PFSK-1 (cell line): ENCODE results near the gene RGS13.

ENCODE experiments used
- FOXP2 ChIP-seq: optimal IDR thresholded peaks from 2 replicates; pipeline ENCODE3; 2011; ENCODE audit warnings: borderline replicate concordance, control low read depth, inconsistent platforms; ENCODE audit not compliant: insufficient read depth; ENCODE audit errors: extremely low read length, extremely low read depth
- POLR2AphosphoS5 ChIP-seq: IDR thresholded peaks from 2 replicates; pipeline ENCODE4 v1.6.1; 2012; ENCODE audit warnings: low read depth, mild to moderate bottlenecking, control low read depth, low read length, moderate library complexity
- SIN3A ChIP-seq: IDR thresholded peaks from 2 replicates; pipeline ENCODE4 v1.6.1; 2012; ENCODE audit warnings: mild to moderate bottlenecking, low read length, moderate library complexity, borderline replicate concordance; ENCODE audit not compliant: insufficient read depth
- TAF1 ChIP-seq: IDR thresholded peaks from 2 replicates; pipeline ENCODE4 v1.6.1; 2012; ENCODE audit warnings: low read length, control low read depth, borderline replicate concordance; ENCODE audit not compliant: insufficient read depth
- TF ChIP-seq, protein P1 (sequence below), 2 experiments: IDR thresholded peaks; 2 replicates each; pipeline versions ENCODE4 v1.6.1 to v1.8.0; 2011 to 2012; ENCODE audit warnings: low read depth in 2 of 2, low read length in 2 of 2, control low read depth in 1 of 2, inconsistent platforms in 1 of 2, mild to moderate bottlenecking in 1 of 2, moderate library complexity in 1 of 2; ENCODE audit not compliant: insufficient read depth in 1 of 2

DNA sequence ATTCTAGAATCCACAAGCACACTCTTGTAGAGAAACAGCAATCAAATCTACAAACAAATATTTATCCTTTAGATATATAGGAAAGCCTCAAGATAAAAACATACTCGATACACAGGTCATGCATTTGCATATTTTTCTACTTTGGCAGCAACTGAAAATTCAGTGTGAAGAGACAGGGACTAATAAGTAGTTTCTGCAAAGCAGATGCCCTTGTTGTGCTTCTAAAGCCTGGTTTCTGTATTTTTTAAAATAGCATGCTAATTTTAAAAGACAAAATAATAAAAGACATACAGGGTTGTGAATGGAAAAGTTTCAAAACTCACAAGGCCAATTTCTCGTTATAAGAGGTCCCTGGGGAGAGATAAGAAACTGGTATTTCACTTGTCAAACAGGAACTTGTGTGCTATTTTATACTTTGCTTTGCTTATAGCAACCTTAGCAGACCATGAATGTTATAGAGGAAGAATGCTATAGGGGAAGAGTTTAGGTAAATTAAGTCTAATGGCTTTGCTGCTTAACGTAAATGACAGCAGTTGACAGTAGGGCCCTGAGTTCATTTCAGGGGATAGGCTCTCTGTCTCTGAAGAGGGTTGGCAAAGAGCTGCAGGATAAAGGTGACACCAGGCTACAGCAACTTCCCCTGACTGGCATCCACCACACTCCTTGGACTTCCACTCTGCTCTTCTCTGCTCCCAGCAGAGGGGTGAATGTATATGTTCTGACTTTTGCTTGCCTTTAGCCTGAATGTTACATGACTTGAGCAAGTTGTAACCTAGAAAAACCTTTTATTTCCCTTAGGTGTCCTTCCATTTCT lies 9.4 kb upstream of the RGS13 start:
- TF ChIP-seq POLR2AphosphoS5: no peak
- no peak for TF ChIP-seq TAF1
- TF ChIP-seq, protein P1, sequence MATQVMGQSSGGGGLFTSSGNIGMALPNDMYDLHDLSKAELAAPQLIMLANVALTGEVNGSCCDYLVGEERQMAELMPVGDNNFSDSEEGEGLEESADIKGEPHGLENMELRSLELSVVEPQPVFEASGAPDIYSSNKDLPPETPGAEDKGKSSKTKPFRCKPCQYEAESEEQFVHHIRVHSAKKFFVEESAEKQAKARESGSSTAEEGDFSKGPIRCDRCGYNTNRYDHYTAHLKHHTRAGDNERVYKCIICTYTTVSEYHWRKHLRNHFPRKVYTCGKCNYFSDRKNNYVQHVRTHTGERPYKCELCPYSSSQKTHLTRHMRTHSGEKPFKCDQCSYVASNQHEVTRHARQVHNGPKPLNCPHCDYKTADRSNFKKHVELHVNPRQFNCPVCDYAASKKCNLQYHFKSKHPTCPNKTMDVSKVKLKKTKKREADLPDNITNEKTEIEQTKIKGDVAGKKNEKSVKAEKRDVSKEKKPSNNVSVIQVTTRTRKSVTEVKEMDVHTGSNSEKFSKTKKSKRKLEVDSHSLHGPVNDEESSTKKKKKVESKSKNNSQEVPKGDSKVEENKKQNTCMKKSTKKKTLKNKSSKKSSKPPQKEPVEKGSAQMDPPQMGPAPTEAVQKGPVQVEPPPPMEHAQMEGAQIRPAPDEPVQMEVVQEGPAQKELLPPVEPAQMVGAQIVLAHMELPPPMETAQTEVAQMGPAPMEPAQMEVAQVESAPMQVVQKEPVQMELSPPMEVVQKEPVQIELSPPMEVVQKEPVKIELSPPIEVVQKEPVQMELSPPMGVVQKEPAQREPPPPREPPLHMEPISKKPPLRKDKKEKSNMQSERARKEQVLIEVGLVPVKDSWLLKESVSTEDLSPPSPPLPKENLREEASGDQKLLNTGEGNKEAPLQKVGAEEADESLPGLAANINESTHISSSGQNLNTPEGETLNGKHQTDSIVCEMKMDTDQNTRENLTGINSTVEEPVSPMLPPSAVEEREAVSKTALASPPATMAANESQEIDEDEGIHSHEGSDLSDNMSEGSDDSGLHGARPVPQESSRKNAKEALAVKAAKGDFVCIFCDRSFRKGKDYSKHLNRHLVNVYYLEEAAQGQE (IDR thresholded peaks at IDR 0.05; ENCODE audit: insufficient read depth in 1 of 2, low read depth in 2 of 2, low read length in 2 of 2): no peak
- TF ChIP-seq SIN3A: no peak
- TF ChIP-seq FOXP2: no peak
